GM19452 (cell line): ENCODE measurements around the gene SYT17.

Experiments
- ATAC-seq: cut with Tn5 transposase; IDR thresholded peaks from one replicate; pipeline ENCODE4 v1.9.1; 2021; ENCODE audit not compliant: unreplicated experiment

SYT17 gene

GRCh38 chr16:19138601-19139000 is 29.4 kb upstream of the SYT17 start:
- no peak for ATAC-seq

DNA sequence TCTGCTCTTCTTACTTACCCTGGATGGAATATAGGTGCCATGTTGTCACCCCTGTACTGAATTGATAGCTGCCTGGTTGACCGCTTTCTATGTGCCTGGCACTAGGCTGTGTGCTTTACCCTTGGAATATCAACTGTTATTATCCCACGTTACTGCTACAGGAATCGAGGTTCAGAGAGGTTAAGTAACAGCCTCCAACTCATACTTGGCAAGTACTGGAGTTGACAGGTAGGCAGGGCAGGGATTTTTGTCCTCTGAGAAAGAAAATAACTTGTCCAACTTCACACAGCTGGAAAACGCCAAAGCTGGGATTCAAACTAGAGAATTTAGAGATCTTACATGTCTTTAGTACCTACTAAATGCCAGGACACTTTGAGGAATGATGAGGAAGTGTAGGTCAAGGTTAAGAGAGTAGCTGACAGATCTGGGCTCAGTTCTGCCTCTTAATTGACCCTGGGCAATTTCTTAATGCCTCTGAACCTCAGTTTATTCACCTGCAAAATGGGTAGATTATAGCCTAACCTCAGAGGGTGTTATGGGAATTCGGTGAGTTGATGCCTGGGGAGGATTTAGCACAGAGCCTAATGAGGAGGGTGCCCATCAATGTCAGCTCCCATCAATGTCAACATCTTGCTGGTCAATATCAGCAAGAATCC is 28.5 kb upstream of the SYT17 start:
- no peak for ATAC-seq

DNA sequence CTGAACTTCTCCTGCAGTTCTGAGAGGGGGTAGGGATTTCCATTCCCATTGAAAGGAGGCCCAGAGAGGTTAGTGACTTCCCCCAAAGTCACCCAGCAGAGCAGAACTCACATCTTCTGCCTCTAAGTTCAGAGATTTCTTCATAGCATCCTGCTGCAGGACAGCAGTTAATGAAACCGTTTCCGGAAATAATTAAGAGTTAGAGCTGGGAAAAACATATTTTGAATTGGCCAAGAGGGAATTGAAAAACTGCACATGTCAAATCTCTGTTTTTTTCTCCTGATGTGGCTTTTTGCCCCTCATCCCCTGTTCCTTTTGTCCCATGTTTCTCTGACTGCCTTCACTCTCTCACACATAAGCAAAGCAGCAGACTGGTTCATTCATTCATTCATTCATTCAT is 27.6 kb upstream of the SYT17 start:
- ATAC-seq = no peak

DNA sequence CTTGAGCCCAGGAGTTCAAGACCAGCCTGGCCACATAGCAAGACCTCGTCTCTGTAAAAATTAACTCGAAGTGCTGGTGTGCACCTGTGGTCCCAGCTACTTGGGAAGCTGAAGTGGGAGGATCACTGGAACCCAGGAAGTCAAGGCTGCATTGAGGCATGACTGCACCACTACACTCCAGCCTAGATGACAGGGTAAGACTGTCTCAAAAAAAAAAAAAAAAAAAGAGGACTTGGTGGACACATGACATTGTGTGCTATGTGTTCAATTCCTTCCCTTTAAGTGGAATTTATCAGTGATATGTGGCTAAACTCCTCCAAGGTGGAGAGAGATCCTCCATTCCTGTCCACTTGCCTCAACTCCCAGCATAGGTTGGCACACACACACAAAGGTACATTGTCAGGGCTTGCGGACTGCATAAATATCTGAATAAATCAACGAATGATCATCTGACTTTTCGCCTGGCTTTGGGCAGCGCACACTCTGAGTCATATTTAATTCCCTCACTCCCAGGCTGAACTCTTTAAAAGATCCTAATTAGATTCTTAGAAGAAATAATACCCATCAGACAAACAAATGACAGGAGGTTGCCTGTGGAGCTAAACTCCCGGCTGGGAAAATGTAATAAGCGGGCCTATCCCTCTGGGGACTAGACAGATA is 25.0 kb upstream of the SYT17 start:
- ATAC-seq = no peak

DNA sequence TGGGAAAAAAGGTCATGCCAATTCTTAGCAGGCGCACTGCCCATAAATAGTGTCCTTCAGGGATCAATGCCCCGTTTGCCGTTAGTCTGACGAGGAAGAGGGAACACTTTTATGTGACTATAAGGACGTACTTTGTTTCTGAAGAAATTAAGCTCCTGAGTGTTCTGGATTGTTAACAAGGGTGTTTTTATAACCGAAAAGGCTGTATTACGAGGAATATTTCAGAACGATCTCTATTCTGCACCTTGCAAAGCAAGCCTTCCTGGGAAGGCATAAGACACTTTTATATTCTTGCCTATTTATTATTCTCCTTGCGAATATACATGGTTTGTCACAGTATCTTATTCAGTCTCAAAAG is 24.5 kb upstream of the SYT17 start:
- ATAC-seq = no peak

- ATAC-seq = no peak
These were observed 23.0 kb upstream of the SYT17 start for GRCh38 chr16:19145010-19145409.

DNA sequence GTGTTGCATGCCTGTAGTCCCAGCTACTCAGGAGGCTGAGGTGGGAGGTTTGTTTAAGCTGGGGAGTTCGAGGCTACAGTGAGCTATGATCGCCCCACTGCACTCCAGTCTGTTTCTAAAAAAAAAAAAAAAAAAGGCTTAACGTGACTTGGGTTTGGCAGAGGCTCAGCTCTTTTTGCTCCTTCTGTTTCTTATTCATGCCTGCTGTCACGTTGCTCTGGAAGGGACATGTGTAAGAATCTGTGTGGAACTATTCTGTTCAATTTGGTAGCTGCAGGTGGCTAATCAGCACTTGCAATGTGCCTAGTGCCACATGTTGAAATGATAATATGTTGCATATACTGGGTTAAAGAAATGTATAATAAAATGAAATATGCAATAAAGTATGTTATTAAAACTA is 20.9 kb upstream of the SYT17 start:
- ATAC-seq = no peak

DNA sequence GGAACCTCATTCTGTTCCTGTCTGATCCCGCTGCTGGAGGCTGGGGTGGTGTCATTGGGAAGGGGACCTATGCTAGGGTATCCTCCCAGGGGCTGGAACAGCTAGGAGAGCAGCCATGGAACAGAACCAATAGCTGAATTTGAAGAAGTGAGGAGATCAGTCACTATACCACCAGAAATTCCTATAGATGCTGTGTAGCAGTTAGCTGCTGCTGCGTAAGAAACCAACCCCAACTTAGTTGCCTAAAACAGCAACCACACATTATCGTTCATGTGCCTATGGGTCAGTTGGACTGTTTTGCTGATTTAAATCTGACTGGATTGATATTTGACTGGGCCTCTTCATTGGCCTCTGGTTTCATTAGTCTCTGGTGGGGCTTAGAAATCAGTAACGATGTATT is 20.4 kb upstream of the SYT17 start:
- ATAC-seq = no peak

DNA sequence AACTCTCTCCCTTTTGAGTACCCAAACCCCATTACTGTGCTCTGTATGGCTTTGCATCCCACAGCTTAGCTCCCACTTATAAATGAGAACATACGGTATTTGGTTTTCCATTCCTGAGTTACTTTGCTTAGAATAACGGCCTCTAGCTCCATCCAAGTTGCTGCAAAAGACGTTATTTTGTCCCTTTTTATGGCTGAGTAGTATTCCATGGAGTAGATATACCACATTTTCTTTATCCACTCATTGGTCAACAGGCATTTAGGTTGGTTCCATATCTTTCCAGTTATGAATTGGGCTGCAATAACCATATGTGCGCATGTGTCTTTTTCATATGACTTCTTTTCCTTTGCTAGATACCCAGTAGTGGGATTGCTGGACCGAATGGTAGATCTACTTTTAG is 19.9 kb upstream of the SYT17 start:
- ATAC-seq = no peak

DNA sequence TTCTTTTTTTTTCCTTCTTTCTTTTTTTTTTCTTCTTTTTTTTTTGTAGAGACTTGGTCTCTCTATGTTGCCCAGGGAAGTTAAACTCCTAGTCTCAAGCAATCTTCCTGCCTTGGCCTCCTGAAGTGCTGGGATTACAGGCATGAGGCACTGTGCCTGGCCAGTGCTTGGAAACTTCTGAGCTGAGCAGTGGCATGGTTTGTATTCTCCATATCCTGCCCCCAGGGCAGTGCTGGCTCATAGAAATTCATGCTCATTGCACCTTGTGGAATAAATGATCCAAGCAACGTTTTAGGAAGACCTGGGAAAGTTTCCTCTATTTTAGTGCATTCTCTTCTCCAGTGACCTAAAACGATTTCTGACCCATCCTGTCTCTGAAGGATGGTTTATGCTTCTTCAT is 16.7 kb upstream of the SYT17 start:
- no peak for ATAC-seq

- ATAC-seq = no peak
These were observed 16.0 kb upstream of the SYT17 start for GRCh38 chr16:19152042-19152441.

- no peak for ATAC-seq
These were observed 14.2 kb upstream of the SYT17 start for GRCh38 chr16:19153876-19154275.

GRCh38 chr16:19162085-19162484 is 6.0 kb upstream of the SYT17 start:
- no peak for ATAC-seq

DNA sequence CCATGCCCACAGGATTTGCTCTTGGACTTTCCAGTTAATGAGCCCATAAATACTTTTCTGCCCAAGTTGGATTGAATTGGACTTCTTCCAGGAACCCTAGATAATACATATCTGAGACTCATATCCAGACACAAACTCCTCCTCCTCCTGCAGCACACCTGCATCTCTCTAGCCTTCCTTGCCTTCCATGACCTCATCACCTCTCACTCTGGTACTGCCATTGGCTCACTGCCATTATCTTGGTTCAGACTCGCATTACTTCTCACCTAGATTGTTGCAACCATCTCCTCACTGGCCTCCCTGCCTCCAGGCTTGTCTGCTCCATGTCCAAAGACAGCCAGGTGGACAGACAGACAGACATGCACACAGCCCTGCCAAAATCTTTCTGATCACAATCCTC is 4.8 kb upstream of the SYT17 start:
- no peak for ATAC-seq

GRCh38 chr16:19164285-19164684 is 3.8 kb upstream of the SYT17 start:
- ATAC-seq = no peak

- ATAC-seq = no peak
These were observed 2.9 kb upstream of the SYT17 start for GRCh38 chr16:19165101-19165500.

DNA sequence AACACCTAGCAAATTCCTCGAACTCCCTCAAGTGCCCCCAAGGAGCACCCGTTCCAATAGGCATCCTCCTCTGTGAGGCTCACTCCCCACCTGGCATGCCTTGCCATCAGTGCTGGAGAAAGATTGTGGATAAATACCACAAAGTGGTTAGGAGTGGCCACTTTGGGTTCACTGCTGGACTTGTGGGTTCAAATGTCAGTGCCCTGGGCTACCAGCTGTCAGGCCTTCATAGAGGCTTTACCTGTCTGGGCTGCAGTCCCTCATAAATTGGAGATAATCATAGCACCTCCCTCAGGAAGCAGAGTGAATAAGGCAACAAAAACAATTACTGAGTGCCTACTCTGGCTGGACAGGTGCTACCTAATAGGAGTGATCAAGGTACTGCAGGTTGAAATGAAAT is 1.5 kb upstream of the SYT17 start:
- no peak for ATAC-seq

DNA sequence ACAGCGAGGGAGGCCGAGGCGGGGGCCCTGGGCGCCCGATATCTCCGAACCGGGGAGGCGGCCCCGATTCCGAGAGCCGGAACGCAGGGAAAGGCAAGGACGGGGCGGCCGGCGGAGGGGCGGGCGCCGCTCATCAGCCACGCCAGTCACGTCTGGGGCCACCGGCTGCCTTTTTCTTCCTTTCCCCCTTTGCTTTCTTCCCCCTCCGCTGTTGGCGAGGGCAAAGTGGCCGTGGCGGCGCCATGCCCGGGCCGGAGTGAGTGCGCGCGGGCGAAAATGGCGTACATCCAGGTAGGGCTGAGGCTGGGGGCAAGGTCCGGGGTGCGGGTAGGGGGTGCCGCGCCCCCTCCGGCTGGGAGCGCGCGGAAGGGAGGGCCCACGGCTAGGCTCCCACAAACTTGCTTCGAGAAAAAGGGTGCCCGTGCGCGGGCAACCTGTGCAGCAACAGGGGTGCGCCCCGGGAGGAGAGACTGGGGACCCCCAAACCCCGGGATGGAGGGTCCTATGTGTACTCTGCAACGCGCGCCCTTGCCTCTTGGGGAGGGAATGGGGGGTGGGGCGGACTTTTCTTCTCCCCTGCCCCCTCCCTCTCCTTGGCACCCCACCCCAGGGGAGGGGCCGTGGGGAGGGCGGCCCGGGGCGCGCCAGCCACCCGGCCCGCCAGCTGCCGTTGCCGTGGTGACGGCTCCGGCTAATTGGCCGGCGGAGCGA is 486 bp downstream of the SYT17 start:
- ATAC-seq = no peak

DNA sequence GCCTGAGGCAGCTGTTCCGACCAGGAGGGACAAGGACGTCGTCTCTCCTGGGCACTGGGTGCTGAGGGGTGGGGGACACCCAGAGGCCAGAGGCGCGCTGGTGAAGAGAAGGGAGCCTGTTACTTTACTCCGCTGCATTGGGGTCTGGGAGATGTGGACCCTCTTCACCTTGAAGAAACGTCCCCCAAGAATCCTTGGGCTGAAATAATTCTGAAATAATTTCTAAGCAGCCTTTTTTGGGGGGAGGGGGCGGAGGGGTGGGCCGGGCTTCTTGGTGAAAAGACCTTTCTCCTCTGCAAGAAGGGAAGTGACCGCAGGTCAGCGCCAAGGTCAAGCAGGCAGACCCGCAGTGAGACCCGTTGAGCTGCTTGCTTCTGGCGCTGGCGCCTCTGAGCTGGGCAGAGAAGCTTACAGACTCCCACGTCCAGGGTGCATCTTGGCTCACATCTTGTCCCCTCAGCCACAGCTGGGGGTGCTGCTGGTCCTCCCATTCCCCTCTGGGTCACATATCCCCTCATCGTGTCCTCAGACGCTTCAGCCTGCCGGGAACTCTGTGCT is 1.1 kb downstream of the SYT17 start:
- no peak for ATAC-seq

- no peak for ATAC-seq
These were observed 2.1 kb downstream of the SYT17 start for GRCh38 chr16:19170043-19170655.

DNA sequence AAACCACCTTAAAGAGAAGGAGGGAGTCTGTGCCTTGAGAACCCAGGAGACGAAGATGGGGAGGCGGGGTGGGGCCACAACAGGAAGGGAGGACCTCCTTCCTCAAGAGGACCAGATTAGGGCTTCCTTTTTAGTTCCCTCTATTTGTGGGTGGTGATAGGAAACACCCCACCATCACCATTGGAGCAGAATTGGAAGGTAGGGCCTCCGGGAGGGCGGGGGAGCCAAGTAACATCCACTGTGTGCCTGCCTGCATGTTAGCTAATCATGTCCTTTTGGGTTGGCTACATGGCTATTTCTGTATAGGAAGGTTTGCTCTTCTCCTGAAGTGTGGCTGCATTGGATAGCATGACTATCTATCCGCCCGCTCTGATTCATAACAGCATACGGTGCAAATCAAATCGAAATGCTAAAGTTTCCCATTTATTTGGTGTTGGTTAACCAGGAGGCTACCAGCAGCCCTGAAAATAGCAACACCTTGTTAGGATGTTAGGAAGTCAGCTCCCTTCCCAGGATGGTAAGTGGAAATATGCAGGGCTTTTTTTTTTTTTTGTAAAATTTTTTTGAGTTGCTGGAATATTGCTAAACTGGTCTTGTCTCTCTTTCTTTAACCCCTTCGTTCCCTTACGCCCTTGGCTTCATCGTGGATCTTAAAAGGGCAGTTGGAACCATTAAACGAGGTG is 4.2 kb downstream of the SYT17 start:
- no peak for ATAC-seq
